ENCODE results near the gene LRP5.

The LRP5 gene

GRCh38 chr11:68312117-68312779, at the start of gene LRP5:
Gene LRP5 (plus strand): TSS chr11:68312591. CDS start chr11:68312715, 124 bp downstream.
- DNase-seq, result no peak

- no peak for DNase-seq
Measured at GRCh38 chr11:68263444-68264035, 48.9 kb upstream of the LRP5 start.

- DNase-seq, result no peak
Measured at GRCh38 chr11:68264244-68264643, 48.1 kb upstream of the LRP5 start.

- DNase-seq, result no peak
Measured at GRCh38 chr11:68264741-68265540, 47.5 kb upstream of the LRP5 start.

- DNase-seq, result no peak
Measured at GRCh38 chr11:68266121-68266891, 46.1 kb upstream of the LRP5 start.

GRCh38 chr11:68266936-68267880, 45.2 kb upstream of the LRP5 start:
- DNase-seq, result no peak

- DNase-seq, result no peak
Measured at GRCh38 chr11:68267881-68268240, 44.5 kb upstream of the LRP5 start.

GRCh38 chr11:68269414-68270081, 42.8 kb upstream of the LRP5 start:
- DNase-seq, result no peak

GRCh38 chr11:68270196-68271022, 42.0 kb upstream of the LRP5 start:
- no peak for DNase-seq

- DNase-seq, result peak; percentile 66
Measured at GRCh38 chr11:68271023-68271780, 41.2 kb upstream of the LRP5 start.

- peak; percentile 89 for DNase-seq
Measured at GRCh38 chr11:68271781-68272608, 40.4 kb upstream of the LRP5 start, which contains the start of gene C11orf24. Gene C11orf24 (minus strand): TSS chr11:68271973. CDS start chr11:68263767, 8,206 bp downstream.

GRCh38 chr11:68273026-68273738, 39.2 kb upstream of the LRP5 start:
- DNase-seq, result no peak

- no peak for DNase-seq
Measured at GRCh38 chr11:68274306-68274705, 38.1 kb upstream of the LRP5 start.

- DNase-seq, result no peak
Measured at GRCh38 chr11:68275721-68276507, 36.5 kb upstream of the LRP5 start.

- DNase-seq, result no peak
Measured at GRCh38 chr11:68276861-68277260, 35.5 kb upstream of the LRP5 start.

GRCh38 chr11:68279676-68280075, 32.7 kb upstream of the LRP5 start:
- no peak for DNase-seq
